MV-4-11 (cell line): Measurements from ENCODE around the gene LAMP1.
"Not testable (repeated sequence)": the region's sequence is repeated elsewhere in the genome, so short reads cannot be mapped to it uniquely, and the experiment has no call there.

Source experiments
- DNase-seq: peaks from one replicate; lab custom pipeline; 2025; lab: John Stamatoyannopoulos, UW

Gene LAMP1

DNA sequence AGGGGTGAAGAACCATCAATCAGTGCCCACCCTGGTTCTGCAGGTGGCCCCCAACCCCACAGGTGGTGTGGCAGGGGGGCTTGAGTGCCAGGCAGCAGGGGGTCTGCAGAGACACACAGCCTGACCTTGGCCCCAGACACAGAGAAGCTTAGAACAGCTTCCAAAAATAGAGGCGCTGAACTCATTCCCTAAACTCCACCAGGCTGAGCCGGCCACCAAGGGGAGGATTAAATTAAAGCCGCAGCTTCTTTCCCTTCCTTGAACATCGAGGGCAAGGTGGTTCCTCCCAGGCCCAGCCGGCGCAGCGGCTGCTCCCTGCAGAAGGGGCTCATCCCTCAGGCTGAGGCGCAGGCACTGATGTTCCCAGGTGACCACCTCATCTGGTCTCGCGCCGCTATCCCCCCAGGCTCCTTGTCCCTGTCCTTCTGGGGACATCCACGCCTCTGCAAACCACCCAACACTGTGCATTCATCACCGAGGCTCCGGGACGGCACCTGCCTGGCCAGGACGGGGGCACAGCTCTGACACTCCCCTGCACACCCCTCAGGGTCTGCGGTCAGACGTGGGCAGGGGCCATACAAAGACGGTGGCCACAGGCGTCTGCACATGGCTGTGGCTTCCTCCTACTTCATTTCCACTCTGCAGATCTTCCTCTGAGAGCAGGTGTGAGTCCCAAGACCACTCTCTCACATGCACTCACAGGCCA lies 30.9 kb downstream of the LAMP1 start:
- DNase-seq, result peak; percentile 70

DNA sequence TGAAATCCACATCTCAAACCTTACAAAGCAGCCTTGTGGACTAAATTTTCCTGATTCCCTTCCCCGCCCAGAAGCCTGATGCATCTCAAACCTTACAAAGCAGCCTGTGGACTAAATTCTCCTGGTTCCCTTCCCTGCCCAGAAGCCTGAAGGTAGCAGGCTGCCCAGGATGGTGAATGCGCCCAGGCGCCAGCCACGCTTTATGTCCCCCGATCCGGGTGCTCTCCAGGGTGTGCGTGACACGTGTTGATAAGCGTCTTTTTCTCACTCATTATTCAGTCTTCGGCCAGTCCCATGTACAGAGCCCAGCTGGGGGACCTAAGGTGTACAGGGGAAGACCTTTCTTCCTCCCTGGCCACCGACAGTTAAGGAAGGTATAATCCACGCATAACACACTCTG lies 31.8 kb downstream of the LAMP1 start:
- DNase-seq, result no peak

DNA sequence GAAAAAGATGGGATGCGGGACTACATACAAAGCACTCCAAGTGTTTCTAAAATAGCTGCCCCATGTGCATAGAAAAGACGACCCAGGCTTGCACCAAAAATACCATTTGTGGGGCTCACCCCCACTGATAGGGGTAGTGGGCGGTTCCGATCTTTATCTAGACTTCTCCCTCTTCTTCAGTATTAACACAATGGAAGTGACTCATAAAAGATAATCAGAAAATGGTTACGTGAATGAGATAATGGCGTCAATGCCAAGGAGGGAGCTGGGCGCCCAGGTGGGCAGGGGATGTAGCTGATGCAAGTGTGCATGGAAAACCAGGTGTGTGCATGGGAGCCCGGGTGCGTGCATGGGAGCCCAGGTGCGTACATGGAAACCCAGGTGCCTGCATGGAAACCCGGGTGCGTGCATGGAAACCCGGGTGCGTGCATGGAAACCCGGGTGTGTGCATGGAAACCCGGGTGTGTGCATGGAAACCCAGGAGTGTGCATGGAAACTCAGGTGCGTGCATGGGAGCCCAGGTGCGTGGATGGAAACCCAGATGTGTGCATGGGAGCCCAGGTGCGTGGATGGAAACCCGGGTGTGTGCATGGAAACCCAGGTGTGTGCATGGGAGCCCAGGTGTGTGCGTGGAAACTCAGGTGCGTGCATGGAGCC lies 32.7 kb downstream of the LAMP1 start:
- DNase-seq, result no peak

DNA sequence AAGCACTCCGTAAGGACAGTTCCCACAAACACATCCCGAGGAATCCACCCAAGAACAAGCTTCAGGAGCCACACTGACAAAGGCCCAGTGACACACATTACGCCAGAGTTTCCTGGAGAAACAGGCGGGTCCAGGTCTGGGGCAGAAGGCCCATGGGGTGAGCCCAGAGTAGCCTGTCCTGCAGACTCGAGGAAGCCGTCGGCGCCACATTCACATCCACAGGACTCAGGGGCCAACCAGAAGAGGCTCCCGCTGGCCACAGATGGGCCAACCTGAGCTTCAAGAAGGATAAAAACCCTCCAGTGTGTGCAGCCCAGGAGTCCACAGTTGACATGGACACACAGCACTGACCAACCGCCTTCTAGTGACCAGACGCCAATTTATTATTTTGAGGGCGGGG lies 35.6 kb downstream of the LAMP1 start:
- no peak for DNase-seq

DNA sequence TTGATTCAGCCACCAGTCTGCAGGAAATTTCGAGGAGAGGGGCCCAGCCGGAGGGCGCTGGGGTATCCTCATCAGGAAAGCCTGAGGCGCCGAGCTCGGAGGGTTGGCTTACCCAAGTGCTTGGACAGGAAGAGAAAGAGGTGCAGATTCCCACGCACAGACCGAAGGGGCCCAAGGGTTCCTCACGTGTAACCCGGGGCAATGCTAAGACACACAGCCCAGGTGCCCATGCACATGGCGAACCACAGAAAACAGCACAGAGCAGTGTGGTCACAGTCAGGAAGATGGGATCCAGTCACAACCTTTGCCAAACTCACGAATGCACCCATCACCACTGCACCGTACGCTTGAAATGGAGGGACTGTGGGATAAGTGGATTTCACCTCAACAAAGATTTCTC lies 36.0 kb downstream of the LAMP1 start:
- no peak for DNase-seq

DNA sequence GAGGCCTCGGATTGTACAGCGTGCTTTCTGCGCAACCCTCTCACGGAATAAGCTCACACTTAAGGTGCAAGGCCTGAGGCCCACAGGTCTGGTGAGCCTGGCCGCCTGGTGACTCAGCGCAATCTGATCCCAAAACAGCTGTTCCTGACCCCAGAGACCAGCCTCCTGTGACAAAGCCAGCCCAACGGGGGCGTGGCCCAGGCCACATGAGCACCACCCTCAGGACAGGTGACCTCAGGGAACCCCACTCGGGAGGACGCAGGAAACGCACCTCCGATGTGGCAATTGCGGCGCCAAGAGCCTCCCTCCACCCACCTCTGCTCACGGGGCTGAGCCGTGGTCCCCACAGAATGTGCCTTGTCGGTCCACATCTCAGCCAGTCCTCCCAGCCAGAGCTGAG lies 40.5 kb downstream of the LAMP1 start:
- DNase-seq, result no peak

DNA sequence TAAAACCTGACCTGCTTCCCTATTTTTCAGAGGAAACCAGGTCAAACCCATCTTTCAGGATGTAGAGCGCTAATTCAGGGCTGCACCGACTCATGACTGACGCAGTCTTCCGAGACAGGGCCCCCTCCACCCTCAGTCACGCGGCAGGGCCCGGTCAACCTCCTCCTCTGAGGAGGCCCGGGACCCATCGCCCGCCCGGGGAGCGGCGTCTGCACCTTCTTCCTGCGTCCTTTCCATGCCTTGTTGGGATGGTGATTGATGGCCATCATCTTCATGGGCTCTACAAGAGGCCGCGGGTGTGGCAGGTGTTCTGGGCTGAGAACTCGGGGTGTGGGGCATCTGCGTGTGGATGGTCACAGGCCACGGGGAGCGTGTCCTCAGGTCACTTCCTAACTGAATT lies 40.9 kb downstream of the LAMP1 start:
- DNase-seq, result no peak

DNA sequence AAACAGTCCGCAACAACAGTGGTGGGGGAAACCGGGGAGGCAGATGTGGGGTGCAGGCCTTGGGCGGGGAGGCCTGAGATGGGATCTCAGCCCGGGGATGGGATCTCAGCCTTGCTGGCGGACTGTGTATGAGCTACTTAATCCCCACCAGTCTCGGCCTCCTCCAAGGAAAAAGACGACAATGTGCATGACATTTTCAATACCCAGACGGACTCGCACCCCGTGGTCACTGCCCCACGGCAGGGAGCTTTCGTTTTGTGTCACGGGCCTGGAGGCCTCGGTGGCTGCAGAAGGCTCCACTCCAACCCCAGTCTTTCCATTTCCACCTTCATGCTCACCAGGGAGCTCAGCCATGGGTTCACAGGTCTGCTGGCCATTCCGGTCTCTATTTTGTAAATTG lies 41.4 kb downstream of the LAMP1 start:
- DNase-seq, result no peak

DNA sequence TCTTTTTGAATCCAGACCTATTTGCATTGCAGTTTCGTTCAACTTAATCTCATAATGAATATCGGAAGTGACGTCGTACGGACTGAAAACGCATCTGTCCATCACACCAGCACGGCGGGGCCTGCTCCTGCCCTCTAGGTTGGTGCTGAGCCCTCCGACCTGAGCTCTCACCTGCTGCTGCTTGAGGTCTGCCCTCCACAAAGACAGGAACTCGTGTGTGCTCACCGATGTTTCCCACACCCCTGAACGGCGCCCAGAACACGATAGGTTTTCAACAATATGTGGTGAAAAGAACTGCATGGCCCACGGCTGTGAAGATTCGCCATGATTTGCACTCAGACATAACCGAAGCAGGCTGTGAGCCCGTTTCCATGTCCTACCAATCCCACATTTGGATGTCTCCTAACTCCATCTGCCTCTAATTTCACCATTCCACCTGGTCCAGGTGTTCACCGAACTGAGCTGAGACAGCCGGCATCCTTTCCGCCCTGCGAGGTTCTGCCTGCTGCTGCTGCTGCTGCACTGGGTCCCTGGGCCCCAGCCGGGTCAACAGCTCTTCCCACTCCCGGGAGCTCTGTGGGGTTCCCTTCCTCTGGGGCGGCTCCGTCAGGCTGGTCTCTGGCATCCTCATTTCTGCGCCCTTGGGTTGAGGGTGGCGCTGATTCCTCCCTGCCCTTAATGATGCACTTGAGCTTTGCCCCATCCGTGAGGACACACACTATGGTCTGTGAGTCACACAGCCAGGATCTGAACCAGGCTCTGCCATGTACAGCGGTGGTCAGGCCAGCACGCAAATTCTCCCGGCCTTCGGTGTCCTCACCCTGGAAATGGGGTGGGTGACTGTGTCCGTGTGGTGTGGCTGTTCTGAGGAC lies 46.0 kb downstream of the LAMP1 start:
- no peak for DNase-seq

DNA sequence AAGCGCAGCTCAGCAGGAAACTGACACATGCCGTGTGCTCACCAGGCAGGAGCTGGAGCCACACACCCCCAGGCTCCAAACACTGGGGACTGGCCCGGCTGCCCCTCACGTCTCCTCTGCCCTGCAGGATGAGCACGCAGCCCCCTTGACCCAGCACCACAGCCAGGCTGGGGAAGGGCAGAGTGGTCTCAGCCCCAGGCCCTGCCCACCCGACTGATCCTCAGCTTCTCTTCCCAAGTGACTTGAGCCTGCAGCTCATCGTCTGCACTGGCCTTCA lies 46.6 kb downstream of the LAMP1 start:
- no peak for DNase-seq

DNA sequence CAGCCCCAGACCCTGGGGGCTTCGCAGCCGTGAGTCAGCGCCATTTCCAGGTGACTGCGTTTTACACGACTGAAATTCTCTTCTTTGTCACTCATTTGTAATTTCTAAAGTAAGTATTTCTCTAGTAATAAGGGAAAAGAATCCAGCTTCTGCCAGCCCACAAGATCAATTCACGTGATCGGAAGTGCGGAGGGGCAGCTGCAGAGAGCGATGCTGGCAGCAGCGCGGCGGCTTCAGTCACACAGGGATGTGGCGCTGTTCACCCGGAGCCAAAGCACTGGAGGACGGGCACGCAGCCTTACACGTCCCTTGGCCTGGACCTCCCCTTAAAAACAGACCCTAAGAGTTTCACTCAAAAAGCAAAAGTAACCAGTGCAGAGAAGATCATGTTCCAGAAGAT lies 48.4 kb downstream of the LAMP1 start:
- DNase-seq, result no peak

DNA sequence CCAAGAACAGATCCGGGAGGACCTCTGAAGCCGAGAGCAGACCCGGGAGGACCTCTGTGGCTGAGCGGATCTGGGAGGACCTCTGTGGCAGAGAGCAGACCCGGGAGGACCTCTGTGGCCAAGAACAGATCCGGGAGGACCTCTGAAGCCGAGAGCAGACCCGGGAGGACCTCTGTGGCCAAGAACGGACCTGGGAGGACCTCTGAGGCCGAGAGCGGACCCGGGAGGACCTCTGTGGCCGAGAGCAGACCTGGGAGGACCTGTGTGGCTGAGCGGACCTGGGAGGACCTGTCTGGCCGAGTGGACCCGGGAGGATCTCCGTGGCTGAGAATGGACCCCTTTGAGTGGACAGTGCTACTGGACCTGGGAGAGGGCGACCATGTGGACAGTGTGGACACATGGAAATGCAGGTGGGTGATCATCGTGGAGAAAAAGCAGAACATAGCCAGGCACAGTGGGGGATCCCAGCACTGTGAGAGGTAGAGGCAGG lies 50.7 kb downstream of the LAMP1 start:
- not testable (repeated sequence) for DNase-seq

DNA sequence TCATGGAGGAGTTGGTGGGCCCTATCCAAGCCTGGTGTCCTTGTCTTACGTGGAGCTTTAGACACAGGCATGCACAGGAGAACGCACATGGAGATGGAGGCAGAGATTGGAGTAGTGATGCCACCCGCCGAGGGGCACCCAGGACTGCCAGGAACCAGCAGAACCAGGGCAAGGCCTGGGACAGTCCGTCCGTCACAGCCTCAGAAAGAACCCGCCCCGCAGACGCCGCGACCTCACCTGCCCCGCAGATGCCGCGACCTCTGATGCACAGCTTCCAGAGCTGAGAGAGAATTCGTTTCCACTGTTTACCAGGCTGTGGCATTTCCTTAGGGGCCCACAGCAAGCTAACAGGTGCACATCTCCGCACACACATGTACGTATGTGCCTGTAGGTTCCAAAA lies 51.6 kb downstream of the LAMP1 start:
- DNase-seq, result no peak

DNA sequence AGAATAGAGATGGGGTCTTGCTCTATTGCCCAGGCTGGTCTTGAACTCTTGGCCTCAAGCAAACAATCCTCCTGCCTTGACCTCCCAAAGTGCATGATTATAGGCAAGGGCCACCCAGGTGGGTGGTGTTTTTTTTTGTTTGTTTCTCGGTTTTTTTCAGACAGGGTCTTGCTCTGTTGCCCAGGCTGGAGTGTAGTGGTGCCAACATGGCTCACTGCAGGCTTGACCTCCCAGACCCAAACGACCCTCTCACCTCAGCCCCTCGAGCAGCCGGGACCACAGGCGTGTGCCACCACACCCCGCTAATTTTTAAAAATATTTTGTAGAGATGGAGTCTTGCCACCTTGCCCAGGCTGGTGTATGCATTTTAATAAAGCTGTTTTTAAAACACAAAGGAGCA lies 52.0 kb downstream of the LAMP1 start:
- DNase-seq, result no peak

DNA sequence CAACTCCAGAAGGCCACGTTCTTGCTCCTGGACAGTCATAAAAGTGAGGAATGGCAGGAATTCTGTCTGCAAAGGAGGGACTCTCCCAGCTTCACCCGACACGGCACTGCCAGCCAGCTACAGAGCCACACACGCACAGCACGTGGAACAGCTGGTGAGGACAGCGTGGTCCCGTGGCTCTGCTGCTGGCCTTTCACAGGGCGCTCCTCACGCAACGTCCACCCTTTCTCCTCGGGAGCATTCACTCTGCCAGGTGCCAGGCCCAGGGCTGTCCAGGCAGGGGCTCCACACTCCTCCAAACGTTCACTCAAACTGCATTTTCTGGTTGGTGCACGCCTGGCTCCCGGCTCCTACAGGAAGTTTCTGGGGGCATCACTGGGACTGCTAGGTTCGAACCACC lies 52.5 kb downstream of the LAMP1 start:
- DNase-seq, result no peak

DNA sequence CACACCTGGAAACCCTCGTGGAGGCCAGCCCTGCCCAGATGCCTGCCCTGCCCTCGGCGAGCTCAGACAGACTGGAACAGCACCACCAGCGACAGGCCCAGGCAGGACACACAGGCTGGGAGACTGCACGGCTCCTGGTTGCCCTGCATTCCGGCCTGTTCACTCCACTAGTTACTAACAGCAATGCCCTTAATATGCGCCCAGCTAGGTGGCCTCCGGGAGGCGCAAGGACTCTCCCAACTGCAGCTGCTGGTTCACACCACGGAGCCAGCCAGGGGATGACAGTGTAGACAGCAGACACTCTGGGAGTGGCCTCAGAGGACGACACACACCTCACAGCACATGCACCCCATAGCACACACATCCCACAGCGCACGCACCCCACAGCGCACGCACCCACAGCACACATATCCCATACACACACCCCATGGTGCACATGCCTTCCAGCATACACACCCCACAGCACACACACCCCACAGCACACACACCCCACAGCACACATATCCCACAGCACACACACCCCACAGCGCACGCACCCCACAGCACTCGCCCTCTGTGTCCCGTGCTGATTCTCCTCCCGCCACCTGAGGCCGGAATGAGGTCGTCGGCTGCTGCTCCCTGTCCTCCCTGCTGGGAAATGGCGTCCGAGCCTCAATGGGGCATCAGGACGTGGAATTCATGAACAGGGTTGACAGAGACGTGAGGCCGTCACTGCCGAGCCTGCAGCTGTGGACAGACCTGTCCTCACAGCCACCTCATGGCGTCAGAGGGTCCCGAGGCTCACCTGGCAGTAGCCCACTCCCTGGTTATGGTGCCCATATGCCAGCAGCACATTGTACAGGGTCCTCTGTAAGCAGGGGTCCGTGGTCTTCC lies 53.3 kb downstream of the LAMP1 start:
- DNase-seq, result no peak

DNA sequence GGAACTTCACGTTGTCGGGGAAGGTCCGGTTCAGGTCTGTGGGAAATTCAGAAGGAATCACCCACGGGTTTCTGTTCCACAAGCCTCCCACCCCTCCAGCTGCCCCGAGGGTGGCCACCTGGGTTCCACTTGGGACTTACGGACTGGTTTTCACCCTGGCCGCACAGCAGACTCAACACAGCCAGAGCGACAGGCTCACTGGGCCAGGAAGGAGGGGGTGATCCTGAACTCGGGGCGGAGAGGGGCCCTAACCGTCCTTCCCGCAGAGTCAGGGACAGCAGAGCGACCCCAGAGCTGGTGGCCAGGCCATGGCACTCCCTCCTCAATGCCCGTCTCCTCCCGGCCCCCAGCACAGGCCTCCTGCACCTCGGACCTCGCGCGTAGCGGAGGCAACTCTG lies 53.9 kb downstream of the LAMP1 start:
- no peak for DNase-seq

DNA sequence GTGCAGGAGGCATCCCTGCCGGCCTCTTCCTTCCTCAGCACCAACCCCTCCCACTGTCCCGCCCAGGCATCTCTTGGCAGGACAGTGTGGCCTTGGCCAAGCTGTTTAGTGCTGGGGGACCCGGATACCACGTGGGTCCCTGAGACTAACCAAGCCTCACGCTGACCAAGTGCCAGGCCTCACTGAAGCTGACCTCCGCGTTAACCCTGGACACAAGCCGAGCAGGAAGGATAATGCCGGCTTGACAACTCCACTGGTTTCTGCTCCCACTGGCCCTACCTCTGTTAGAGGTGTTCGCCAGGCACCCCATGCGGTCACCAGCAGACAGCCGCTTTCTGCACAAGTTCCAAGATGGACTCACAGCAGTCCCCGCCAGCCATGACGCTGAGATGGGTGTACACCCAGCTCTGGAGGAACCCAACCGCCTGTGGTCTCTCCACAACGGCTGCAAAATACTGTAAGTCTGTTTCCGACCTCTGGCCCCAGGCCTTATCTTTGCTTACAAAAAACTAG lies 54.5 kb downstream of the LAMP1 start:
- no peak for DNase-seq

DNA sequence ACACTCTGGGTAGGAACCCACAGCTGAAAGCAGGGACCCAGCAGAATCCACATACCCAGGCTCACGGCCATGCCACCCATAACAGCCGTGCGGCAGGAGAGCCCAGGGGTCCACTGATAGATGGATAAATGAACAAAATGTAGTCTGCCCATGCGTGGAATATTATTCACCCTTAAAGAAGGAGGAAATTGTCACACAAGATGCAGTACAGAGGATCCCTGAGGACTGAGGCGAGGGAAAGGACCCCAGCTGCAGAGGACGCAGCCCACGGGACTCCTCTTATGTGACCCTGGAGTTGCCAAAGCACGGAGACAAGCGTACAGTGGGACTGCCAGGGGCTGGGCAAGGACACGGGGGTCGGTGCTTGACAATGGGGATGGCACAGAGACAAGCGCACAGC lies 56.2 kb downstream of the LAMP1 start:
- no peak for DNase-seq

DNA sequence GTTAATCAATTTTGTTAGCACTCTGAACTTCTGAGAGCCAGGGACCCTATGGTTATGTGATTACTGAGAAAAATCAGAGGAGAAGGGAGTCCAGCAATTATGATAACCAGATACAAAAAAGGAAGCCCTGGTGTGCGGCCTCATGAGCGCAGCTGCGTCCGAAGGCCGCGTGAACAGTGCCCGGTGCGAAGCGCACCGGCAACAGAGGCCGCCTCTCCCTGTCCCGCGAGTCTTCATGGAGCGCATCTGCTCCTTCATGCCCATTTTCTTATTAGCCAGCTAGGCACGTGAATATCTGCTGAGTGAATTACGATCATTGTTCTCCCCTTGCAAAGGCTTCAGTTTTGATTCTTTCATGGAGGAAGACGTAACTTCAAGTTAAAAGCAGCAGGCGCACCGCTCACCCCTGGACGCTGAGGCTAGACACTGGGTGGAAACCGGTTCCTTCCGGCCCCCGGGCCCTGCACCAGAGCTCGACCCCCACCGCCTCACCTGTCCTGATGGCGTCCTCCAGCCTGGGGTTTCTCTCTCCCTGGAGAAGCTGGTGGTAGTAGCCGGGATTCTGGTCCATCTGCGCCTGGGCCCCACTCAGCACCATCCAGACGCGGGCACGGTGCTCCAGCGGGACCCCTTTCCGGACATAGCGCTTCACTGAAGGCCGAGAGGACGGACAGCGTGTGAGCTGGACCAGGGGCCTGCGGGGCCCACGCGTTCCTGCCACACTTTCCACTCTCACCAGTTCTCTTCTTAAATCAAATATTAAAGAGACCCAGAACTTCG lies 58.0 kb downstream of the LAMP1 start:
- DNase-seq, result no peak

DNA sequence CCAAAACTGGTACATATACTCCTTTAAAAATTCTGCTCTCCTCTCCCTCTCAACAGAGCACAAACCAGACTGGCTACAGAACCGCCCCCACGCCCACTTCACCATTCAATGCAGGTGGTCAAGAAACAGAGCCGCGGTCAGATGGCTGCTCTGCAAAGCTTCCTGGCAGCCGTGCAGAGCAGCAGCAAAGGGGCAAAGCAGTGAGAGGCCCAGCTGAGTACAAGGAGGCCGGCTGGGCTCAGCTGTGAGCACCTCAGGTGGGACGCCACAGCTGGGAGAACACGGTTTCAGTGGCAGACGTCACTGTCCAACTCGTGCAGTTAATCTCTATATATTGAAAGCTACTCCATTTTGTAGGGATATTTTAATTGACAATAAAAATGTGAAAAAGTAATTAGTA lies 58.6 kb downstream of the LAMP1 start:
- no peak for DNase-seq
